ENCODE measurements around the gene FTO. TPM values are rescaled to one million over a fixed set of nuclear protein-coding genes. Genes with fewer than 3 reads are reported as not detected.

FTO gene
- total and polyA plus RNA-seq, 2 of the 8 experiments (the other 6 are each of a cell fraction or from before 2014, with no cell fraction given): 34.5 to 59.8 TPM

- H4K20me1 ChIP-seq (replicated peaks in 1 of 2; ENCODE audit: control insufficient read depth in 1 of 2, insufficient read depth in 2 of 2, low read length in 2 of 2): no peaks in the 10 kb centered on the region
- no peak overlapping the region for H3K14ac ChIP-seq (ENCODE audit: insufficient read length)
- H2BK120ac ChIP-seq (replicated peaks; ENCODE audit: low read depth, low read length): no peak overlapping the region
- no peaks in the 10 kb centered on the region for H3K27me3 ChIP-seq (replicated peaks in 1 of 4; ENCODE audit: control insufficient read depth in 3 of 4, extremely low read depth in 1 of 4, insufficient read depth in 3 of 4, low read length in 3 of 4)
- no peaks in the 10 kb centered on the region for H3K4me1 ChIP-seq (replicated peaks in 1 of 4; ENCODE audit: control insufficient read depth in 3 of 4, insufficient read depth in 4 of 4, low read length in 3 of 4)
- H2BK20ac ChIP-seq (ENCODE audit: low read length): no peak overlapping the region
- no peak overlapping the region for H3K4me2 ChIP-seq (ENCODE audit: insufficient read depth in 1 of 2, low read depth in 2 of 2, low read length in 2 of 2)
- H4K5ac ChIP-seq (ENCODE audit: insufficient read length, low read depth, low read length): no peak overlapping the region
- no peak overlapping the region for H2AK5ac ChIP-seq (ENCODE audit: low read depth, low read length)
- TF ChIP-seq POU5F1 (IDR thresholded peaks at IDR 0.05; ENCODE audit: low read depth, low read length): no peak
- TF ChIP-seq JUN (IDR thresholded peaks at IDR 0.05; ENCODE audit: low read depth, low read length): no peak
- no peak for TF ChIP-seq CTCF (IDR thresholded peaks at IDR 0.05; ENCODE audit: control extremely low read depth in 1 of 3, insufficient read depth in 1 of 3, low read depth in 1 of 3, low read length in 3 of 3)
- no peak for TF ChIP-seq RBBP5 (IDR thresholded peaks at IDR 0.05; ENCODE audit: borderline replicate concordance, low read depth, low read length)
- TF ChIP-seq BCL11A (IDR thresholded peaks at IDR 0.05; ENCODE audit: low read depth in 2 of 2, low read length in 2 of 2): no peak
- no peak for TF ChIP-seq RXRA (IDR thresholded peaks at IDR 0.05; ENCODE audit: insufficient read depth, low read depth, low read length)
- no peak for TF ChIP-seq NANOG (IDR thresholded peaks at IDR 0.05; ENCODE audit: insufficient read depth, low read depth, low read length, poor library complexity, severe bottlenecking)
- TF ChIP-seq TAF1 (IDR thresholded peaks at IDR 0.05; ENCODE audit: low read depth, low read length): no peak
- no peak for TF ChIP-seq BRCA1 (IDR thresholded peaks at IDR 0.05; ENCODE audit: low read depth, low read length)
- no peak overlapping the region for H3K18ac ChIP-seq (ENCODE audit: extremely low read depth, low read length)
- 0 out of 4 replicates have a peak, but pooled peaks cover 0 to 5% of the 10 kb centered on the region in 2 experiments for H3K79me2 ChIP-seq (ENCODE audit: control insufficient read depth in 1 of 2, insufficient read depth in 2 of 2, low read length in 2 of 2)
- H3K4me3 ChIP-seq (ENCODE audit: extremely low read depth in 1 of 4, insufficient read depth in 2 of 4, low read depth in 3 of 4, low read length in 4 of 4): no peak overlapping the region
- 92% methylated on average over 5 of the region's 5 CpGs; no CpG with 5 or more reads in 1 of the 2 experiments for WGBS, 2 experiments (ENCODE audit: extremely low coverage in 1 of 2, insufficient coverage in 1 of 2, insufficient read length in 1 of 2, insufficient replicate concordance in 2 of 2, low coverage in 1 of 2, low lambda C conversion rate in 2 of 2, missing lambda C conversion rate in 1 of 2)
- no peak overlapping the region for H2BK12ac ChIP-seq (ENCODE audit: low read depth, low read length)
- H3K27ac ChIP-seq (ENCODE audit: low read depth, low read length): no peak overlapping the region
- no peak for DNase-seq (ENCODE audit: low read depth in 1 of 2, low spot score in 2 of 2)
- CTCF ChIA-PET (ENCODE audit: partially characterized antibody): no interaction called here
- H3K56ac ChIP-seq (replicated peaks; ENCODE audit: insufficient read length, low read depth, low read length): no peak overlapping the region
- no peaks in the 10 kb centered on the region for H3K23me2 ChIP-seq (ENCODE audit: low read depth, low read length)
- no peak overlapping the region for H3K4ac ChIP-seq (replicated peaks; ENCODE audit: insufficient read length, low read depth, low read length)
- POLR2A ChIA-PET (ENCODE audit: partially characterized antibody): no interaction called here
- H2AFZ ChIP-seq (ENCODE audit: low read length): no peak overlapping the region
- H4K91ac ChIP-seq (replicated peaks; ENCODE audit: insufficient read length, low read length): no peak overlapping the region
- no peak overlapping the region for H4K8ac ChIP-seq (ENCODE audit: extremely low read depth, insufficient read depth, low read length)
- no peaks in the 10 kb centered on the region for H3K36me3 ChIP-seq (ENCODE audit: control insufficient read depth in 2 of 4, insufficient read depth in 4 of 4, low read length in 3 of 4)
- no peaks in the 10 kb centered on the region; the same call in 1 of the 2 replicates for H3K79me1 ChIP-seq (ENCODE audit: low read depth, low read length)
- no peak overlapping the region for H2BK5ac ChIP-seq (ENCODE audit: low read depth, low read length)
- no peak for FAIRE-seq
- no peak overlapping the region for H3K23ac ChIP-seq (ENCODE audit: insufficient read length)
- no peaks in the 10 kb centered on the region for H3K9me3 ChIP-seq (ENCODE audit: insufficient read depth in 2 of 2, low read depth in 1 of 2, low read length in 1 of 2)
- no peak overlapping the region for H2BK15ac ChIP-seq (ENCODE audit: low read length)
- H3K9ac ChIP-seq (replicated peaks in 1 of 4; ENCODE audit: extremely low read depth in 1 of 4, low read depth in 3 of 4, low read length in 3 of 4): no peak overlapping the region
Measured at GRCh38 chr16:53737552-53737951, 33.6 kb downstream of the FTO start.

Measured in H1 (cell line).